Mesenchymal stem cell (in vitro differentiated cells and primary cell): ENCODE measurements around the gene XRN2.

Source experiments
- DNase-seq: peaks from one replicate; pipeline ENCODE4 v3.0.0-alpha.2; 2013
- H2AFZ ChIP-seq: one replicate; pipeline ENCODE4 v1.6.1; 2013; ENCODE audit warnings: low read depth, mild to moderate bottlenecking, control low read depth, inconsistent platforms, low read length, moderate library complexity
- H2AK5ac ChIP-seq: 2 replicates; pipeline ENCODE4 v1.6.1; 2013; ENCODE audit warnings: low read length, moderate library complexity, mild to moderate bottlenecking, inconsistent platforms; ENCODE audit not compliant: severe bottlenecking
- H2BK120ac ChIP-seq: one replicate; pipeline ENCODE4 v1.6.1; 2013; ENCODE audit warnings: low read depth, mild to moderate bottlenecking, inconsistent platforms, low read length, moderate library complexity
- H2BK12ac ChIP-seq, 2 experiments: one replicate each; pipeline ENCODE4 v1.6.1; 2013; ENCODE audit warnings: inconsistent platforms in 2 of 2, low read length in 2 of 2, mild to moderate bottlenecking in 2 of 2, moderate library complexity in 2 of 2, control low read depth in 1 of 2
- H2BK15ac ChIP-seq: one replicate; pipeline ENCODE4 v1.6.1; 2013; ENCODE audit warnings: mild to moderate bottlenecking, low read depth, inconsistent platforms; ENCODE audit not compliant: poor library complexity, severe bottlenecking
- H2BK5ac ChIP-seq: 2 replicates; pipeline ENCODE4 v1.6.1; 2013; ENCODE audit warnings: low read depth, mild to moderate bottlenecking, low read length, control low read depth, inconsistent platforms; ENCODE audit not compliant: poor library complexity, severe bottlenecking
- H3K14ac ChIP-seq, 2 experiments: one replicate each; pipeline ENCODE4 v1.6.1; 2013; ENCODE audit warnings: inconsistent platforms in 2 of 2, low read length in 2 of 2, control low read depth in 1 of 2, mild to moderate bottlenecking in 1 of 2, moderate library complexity in 1 of 2
- H3K18ac ChIP-seq, 2 experiments: one replicate each; pipeline ENCODE4 v1.6.1; 2013; ENCODE audit warnings: inconsistent platforms in 2 of 2, low read length in 2 of 2, control low read depth in 1 of 2, low read depth in 1 of 2, mild to moderate bottlenecking in 1 of 2
- H3K23ac ChIP-seq, 2 experiments: one replicate each; pipeline ENCODE4 v1.6.1; 2013; ENCODE audit warnings: inconsistent platforms in 2 of 2, low read length in 2 of 2, mild to moderate bottlenecking in 2 of 2, moderate library complexity in 2 of 2, control low read depth in 1 of 2
- H3K27ac ChIP-seq: 2 replicates; pipeline ENCODE4 v1.5.1; 2013; ENCODE audit warnings: mild to moderate bottlenecking, moderate library complexity, low read length, control low read depth, inconsistent platforms; ENCODE audit not compliant: poor library complexity, severe bottlenecking
- H3K27me3 ChIP-seq, 2 experiments: 2 replicates each; pipeline versions ENCODE4 v1.6.1 to v1.7.0; 2013; ENCODE audit warnings: low read length in 2 of 2, mild to moderate bottlenecking in 2 of 2, moderate library complexity in 2 of 2, control low read depth in 1 of 2, inconsistent platforms in 1 of 2; ENCODE audit not compliant: control insufficient read depth in 1 of 2, insufficient read depth in 1 of 2
- H3K36me3 ChIP-seq, 2 experiments: 2 replicates each; pipeline versions ENCODE4 v1.6.1 to v1.7.0; 2013; ENCODE audit warnings: low read length in 2 of 2, control low read depth in 1 of 2, inconsistent platforms in 1 of 2, low read depth in 1 of 2, mild to moderate bottlenecking in 1 of 2; ENCODE audit not compliant: insufficient read depth in 2 of 2, control insufficient read depth in 1 of 2
- H3K4ac ChIP-seq, 2 experiments: one replicate each; pipeline ENCODE4 v1.6.1; 2013; ENCODE audit warnings: inconsistent platforms in 2 of 2, low read length in 2 of 2, mild to moderate bottlenecking in 2 of 2, moderate library complexity in 2 of 2, control low read depth in 1 of 2, low read depth in 1 of 2
- H3K4me1 ChIP-seq: 2 replicates; pipeline ENCODE4 v1.6.1; 2013; ENCODE audit warnings: low read depth, low read length, control low read depth; ENCODE audit not compliant: control insufficient read depth, insufficient read depth
- H3K4me2 ChIP-seq: 2 replicates; pipeline ENCODE4 v1.6.1; 2013; ENCODE audit warnings: low read length, mild to moderate bottlenecking, inconsistent platforms; ENCODE audit not compliant: poor library complexity, severe bottlenecking
- H3K4me3 ChIP-seq, 2 experiments: 2 replicates each; pipeline versions ENCODE4 v1.5.1 to v1.7.0; 2013; ENCODE audit warnings: low read length in 2 of 2, mild to moderate bottlenecking in 2 of 2, control low read depth in 1 of 2, low read depth in 1 of 2; ENCODE audit not compliant: insufficient read depth in 1 of 2
- H3K79me1 ChIP-seq: replicated peaks from 2 replicates; pipeline ENCODE4 v1.6.1; 2013; ENCODE audit warnings: mild to moderate bottlenecking, control low read depth, low read length, inconsistent platforms; ENCODE audit not compliant: poor library complexity, severe bottlenecking
- H3K9ac ChIP-seq: 2 replicates; pipeline ENCODE4 v1.7.0; 2013; ENCODE audit warnings: mild to moderate bottlenecking, low read length, moderate library complexity
- H3K9me3 ChIP-seq: 2 replicates; pipeline ENCODE4 v1.7.0; 2013; ENCODE audit warnings: mild to moderate bottlenecking, low read length; ENCODE audit not compliant: control insufficient read depth
- H4K8ac ChIP-seq: one replicate; pipeline ENCODE4 v1.6.1; 2013; ENCODE audit warnings: inconsistent platforms, mild to moderate bottlenecking, low read length, moderate library complexity
- H4K91ac ChIP-seq: one replicate; pipeline ENCODE4 v1.6.1; 2013; ENCODE audit warnings: mild to moderate bottlenecking, low read length, inconsistent platforms
- WGBS: methylation state at CpG from one replicate; pipeline ENCODE4 v1.1.7; 2013; ENCODE audit warnings: mixed read lengths; 5-methylcytosine and 5-hydroxymethylcytosine counted together

XRN2 gene

GRCh38 chr20:21322083-21322710 is 19.1 kb downstream of the XRN2 start:
- H2BK120ac ChIP-seq: no peak overlapping the region
- H4K91ac ChIP-seq: no peak overlapping the region
- no peak overlapping the region for H3K4me2 ChIP-seq
- no peak overlapping the region for H3K23ac ChIP-seq
- H3K27ac ChIP-seq: no peak overlapping the region
- no peak overlapping the region for H3K18ac ChIP-seq
- no peak overlapping the region for H2AFZ ChIP-seq
- H3K9ac ChIP-seq: no peak overlapping the region
- H2BK12ac ChIP-seq: no peak overlapping the region
- H3K79me1 ChIP-seq: peaks cover 2% of the 10 kb centered on the region
- H2BK15ac ChIP-seq: no peak overlapping the region
- H3K36me3 ChIP-seq: peaks cover 0 to 9% of the 10 kb centered on the region in 2 experiments
- WGBS: no CpG with 5 or more reads among the region's 5 CpGs
- no peak overlapping the region for H3K14ac ChIP-seq
- H2BK5ac ChIP-seq: no peak overlapping the region
- no peak overlapping the region for H4K8ac ChIP-seq
- no peaks in the 10 kb centered on the region for H3K27me3 ChIP-seq
- peaks cover 3% of the 10 kb centered on the region for H3K4me1 ChIP-seq
- H2AK5ac ChIP-seq: no peak overlapping the region
- H3K9me3 ChIP-seq: peaks cover 5% of the 10 kb centered on the region
- no peak for DNase-seq
- H3K4ac ChIP-seq: no peak overlapping the region
- no peak overlapping the region for H3K4me3 ChIP-seq

DNA sequence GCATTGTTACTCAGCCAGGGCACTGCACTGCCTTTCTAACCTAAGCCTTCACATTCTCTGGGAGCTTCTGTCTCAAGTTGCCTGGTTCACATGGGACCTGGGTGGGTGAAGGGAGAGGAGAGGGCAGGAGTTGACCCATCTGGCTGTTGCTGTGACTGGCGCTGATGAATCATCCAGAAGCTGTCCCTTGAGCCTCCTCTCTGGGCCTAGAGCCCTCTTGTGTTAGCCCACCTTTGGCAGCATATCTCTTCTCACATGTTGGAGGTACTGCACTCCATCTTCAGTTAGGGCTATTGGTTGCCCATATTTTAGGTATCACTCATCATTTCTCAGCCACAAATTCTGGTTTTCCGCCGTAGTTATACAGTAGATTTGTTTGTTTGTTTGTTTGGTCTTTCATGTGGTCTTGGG is 19.8 kb downstream of the XRN2 start:
- WGBS: 91% methylated on average over 2 of the region's 3 CpGs
- no peak overlapping the region for H4K91ac ChIP-seq
- H3K79me1 ChIP-seq: peaks cover 2% of the 10 kb centered on the region
- H3K4me1 ChIP-seq: peaks cover 3% of the 10 kb centered on the region
- H2AK5ac ChIP-seq: no peak overlapping the region
- no peak overlapping the region for H2BK5ac ChIP-seq
- peaks cover 5% of the 10 kb centered on the region for H3K9me3 ChIP-seq
- peak overlapping the region in 1 of 2 experiments; percentile 2 for H3K4me3 ChIP-seq
- no peak overlapping the region for H3K4me2 ChIP-seq
- no peak overlapping the region for H3K14ac ChIP-seq
- H2BK12ac ChIP-seq: no peak overlapping the region
- H2BK120ac ChIP-seq: no peak overlapping the region
- H3K9ac ChIP-seq: no peak overlapping the region
- no peak overlapping the region for H3K27ac ChIP-seq
- H3K36me3 ChIP-seq: peaks cover 0 to 12% of the 10 kb centered on the region in 2 experiments
- H3K4ac ChIP-seq: no peak overlapping the region
- no peak overlapping the region for H3K18ac ChIP-seq
- H2AFZ ChIP-seq: no peak overlapping the region
- no peaks in the 10 kb centered on the region for H3K27me3 ChIP-seq
- H2BK15ac ChIP-seq: no peak overlapping the region
- peak; percentile 43 for DNase-seq
- H4K8ac ChIP-seq: no peak overlapping the region
- no peak overlapping the region for H3K23ac ChIP-seq

GRCh38 chr20:21323640-21324039 is 20.5 kb downstream of the XRN2 start:
- no peak overlapping the region for H3K18ac ChIP-seq
- no peak overlapping the region for H2AK5ac ChIP-seq
- H3K4ac ChIP-seq: no peak overlapping the region
- H4K91ac ChIP-seq: no peak overlapping the region
- peaks cover 0 to 17% of the 10 kb centered on the region in 2 experiments for H3K36me3 ChIP-seq
- H2BK5ac ChIP-seq: no peak overlapping the region
- H3K27me3 ChIP-seq: no peaks in the 10 kb centered on the region
- H3K27ac ChIP-seq: no peak overlapping the region
- no peak overlapping the region for H2BK15ac ChIP-seq
- peak; percentile 88 for DNase-seq
- no peak overlapping the region for H3K14ac ChIP-seq
- H2BK12ac ChIP-seq: no peak overlapping the region
- WGBS: 46% methylated on average over 2 of the region's 3 CpGs
- H2BK120ac ChIP-seq: no peak overlapping the region
- no peak overlapping the region for H3K4me2 ChIP-seq
- H3K79me1 ChIP-seq: peaks cover 4% of the 10 kb centered on the region
- H3K9ac ChIP-seq: no peak overlapping the region
- no peak overlapping the region for H2AFZ ChIP-seq
- peaks cover 5% of the 10 kb centered on the region for H3K9me3 ChIP-seq
- H3K4me3 ChIP-seq: no peak overlapping the region
- peaks cover 3% of the 10 kb centered on the region for H3K4me1 ChIP-seq
- H3K23ac ChIP-seq: no peak overlapping the region
- no peak overlapping the region for H4K8ac ChIP-seq

- Histone ChIP-seq H4K91ac (no peak overlapping the region), H2BK5ac (no peak overlapping the region), H3K27ac (no peak overlapping the region), H2BK120ac (no peak overlapping the region), H3K18ac (no peak overlapping the region), H3K9ac (no peak overlapping the region), H3K4me2 (no peak overlapping the region), H4K8ac (no peak overlapping the region), H3K9me3 (peaks cover 5% of the 10 kb centered on the region), H3K27me3 (no peaks in the 10 kb centered on the region), H2AK5ac (no peak overlapping the region), H3K4me3 (no peak overlapping the region), H3K79me1 (peaks cover 7% of the 10 kb centered on the region), H2AFZ (no peak overlapping the region), H2BK12ac (no peak overlapping the region), H3K14ac (no peak overlapping the region), H3K4me1 (peaks cover 3% of the 10 kb centered on the region), H3K36me3 (peaks cover 0 to 22% of the 10 kb centered on the region in 2 experiments), H3K4ac (no peak overlapping the region), H3K23ac (no peak overlapping the region), H2BK15ac (no peak overlapping the region)
- DNase-seq: peak; percentile 26
- 53% methylated on average over 1 of the region's 2 CpGs for WGBS
Measured at GRCh38 chr20:21324126-21324525, 21.0 kb downstream of the XRN2 start.
